CD4-positive, alpha-beta memory T cell (primary cell): Measurements from ENCODE around the gene SLC48A1. TPM values are rescaled to one million over a fixed set of nuclear protein-coding genes. Genes with fewer than 3 reads are reported as not detected.

ENCODE experiments used
- CTCF ChIA-PET: fragments of 350-600 bp; sonication (Branson Sonifier 250); formaldehyde crosslinking; loops from one replicate; lab custom pipeline; 2021; ENCODE audit warnings: inconsistent platforms; ENCODE audit not compliant: partially characterized antibody; lab: Charles Lee
- POLR2A ChIA-PET: fragments of 350-600 bp; sonication (Branson Sonifier 250); formaldehyde crosslinking; loops from one replicate; lab custom pipeline; 2021; ENCODE audit not compliant: partially characterized antibody; lab: Charles Lee
- DNase-seq, 5 donors: peaks; one replicate each; pipeline versions ENCODE4 v3.0.0 to v3.0.0-alpha.2; 2020 to 2022; ENCODE audit warnings: mixed read lengths in 1 of 5
- H3K27ac ChIP-seq: one replicate; pipeline ENCODE4 v1.7.0; 2013; ENCODE audit warnings: low read depth, low read length
- H3K27me3 ChIP-seq: 2 replicates; pipeline ENCODE4 v1.7.0; 2013; ENCODE audit warnings: mild to moderate bottlenecking, low read length, moderate library complexity; ENCODE audit not compliant: insufficient read depth
- H3K36me3 ChIP-seq: 2 replicates; pipeline ENCODE4 v1.7.0; 2013; ENCODE audit warnings: mild to moderate bottlenecking, low read length, moderate library complexity; ENCODE audit not compliant: insufficient read depth
- H3K4me1 ChIP-seq: 2 replicates; pipeline ENCODE4 v1.7.0; 2013; ENCODE audit warnings: mild to moderate bottlenecking, low read length, moderate library complexity; ENCODE audit not compliant: insufficient read depth
- H3K4me3 ChIP-seq, 2 donors: one replicate each; pipeline ENCODE4 v1.7.0; 2013; ENCODE audit warnings: low read length in 2 of 2, mild to moderate bottlenecking in 1 of 2
- H3K9me3 ChIP-seq, 2 donors: one replicate each; pipeline ENCODE4 v1.7.0; 2013; ENCODE audit warnings: low read length in 2 of 2, control low read depth in 1 of 2; ENCODE audit not compliant: control insufficient read depth in 1 of 2
- H3K27ac Mint-ChIP-seq, 7 donors: one replicate each; pipeline ENCODE4 v1.8.0; 2020 to 2021; ENCODE audit warnings: mixed read lengths in 7 of 7, mild to moderate bottlenecking in 6 of 7, inconsistent platforms in 3 of 7, moderate library complexity in 3 of 7
- H3K27me3 Mint-ChIP-seq, 2 donors: one replicate each; pipeline ENCODE4 v1.8.0; 2020 to 2021; ENCODE audit warnings: mixed read lengths in 2 of 2
- H3K36me3 Mint-ChIP-seq, 2 donors: one replicate each; pipeline ENCODE4 v1.8.0; 2020 to 2021; ENCODE audit warnings: mixed read lengths in 2 of 2, inconsistent platforms in 1 of 2, mild to moderate bottlenecking in 1 of 2
- H3K4me1 Mint-ChIP-seq, 4 donors: one replicate each; pipeline ENCODE4 v1.8.0; 2020 to 2021; ENCODE audit warnings: mixed read lengths in 4 of 4, mild to moderate bottlenecking in 1 of 4
- H3K4me3 Mint-ChIP-seq, 8 donors: one replicate each; pipeline ENCODE4 v1.8.0; 2020 to 2021; ENCODE audit warnings: mixed read lengths in 8 of 8, mild to moderate bottlenecking in 7 of 8, moderate library complexity in 6 of 8, inconsistent platforms in 3 of 8
- H3K9me3 Mint-ChIP-seq, 8 donors: one replicate each; pipeline ENCODE4 v1.8.0; 2020 to 2021; ENCODE audit warnings: mixed read lengths in 8 of 8, mild to moderate bottlenecking in 5 of 8, inconsistent platforms in 3 of 8, moderate library complexity in 1 of 8
- intact Hi-C: fragments of 100-400 bp; cut with micrococcal nuclease; formaldehyde crosslinking; loops from one replicate; pipeline ENCODE4 v1.15.1; 2023
- polyA plus RNA-seq, 2 donors: library from polyadenylated mRNA; unstranded; fragments of 300-500 nt; fragmentation: Illumina TruSeq; gene quantifications; one replicate each; pipeline ENCODE4 v1.2.3, GENCODE V29; 2021
- total RNA-seq, 2 experiments: library from RNA; stranded (reverse); gene quantifications; one replicate each; pipeline ENCODE4 v1.2.3, GENCODE V29; 2021

The SLC48A1 gene
- total and polyA plus RNA-seq, 4 experiments from 2014 or later, result 8.7 to 12.3 (median 10.6) TPM

DNA sequence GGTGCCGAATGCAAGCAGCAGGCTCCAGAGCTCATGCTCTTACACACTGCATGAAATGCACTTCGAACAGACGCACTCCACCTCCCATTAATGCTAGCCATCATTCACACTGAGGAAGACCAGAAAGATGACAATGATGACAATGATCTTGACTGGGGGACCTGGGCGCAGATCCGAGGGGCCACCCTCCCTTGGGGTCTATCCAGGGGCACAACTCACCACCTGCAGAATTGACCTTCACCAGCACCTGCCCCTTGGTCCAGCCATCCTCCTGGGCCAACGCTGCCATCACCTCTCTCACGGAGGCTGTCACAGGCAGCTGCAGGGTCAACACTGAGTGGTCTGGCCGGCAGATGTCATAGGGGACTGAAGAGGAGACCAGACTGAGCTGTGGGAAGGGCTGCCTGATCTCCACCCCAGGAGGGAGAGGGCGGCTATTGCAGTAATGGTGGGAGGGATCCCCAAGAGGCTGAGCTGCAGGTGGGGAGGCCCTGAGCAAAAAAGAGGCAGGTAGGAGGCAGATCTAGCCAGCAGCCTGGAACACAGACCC lies 29.7 kb upstream of the SLC48A1 start:
- Histone ChIP-seq H3K4me1 (peaks cover 29% of the 10 kb centered on the region), H3K36me3 (no peaks in the 10 kb centered on the region), H3K9me3 (no peaks in the 10 kb centered on the region), H3K27ac (no peak overlapping the region), H3K4me3 (no peak overlapping the region), H3K27me3 (no peaks in the 10 kb centered on the region)
- ChIA-PET CTCF (interaction anchor here (0.6 to 13.8 kb wide), 40 partner anchors 12 to 1328 kb away, joined by 3 to 671 read pairs (median 6); partner anchors contain the start of genes ASB8, ENDOU, HDAC7 and RAPGEF3), POLR2A (interaction anchor here (1.1 to 4.7 kb wide), 12 partner anchors 12 to 95 kb away, joined by 3 to 29 read pairs (median 8); partner anchors contain the start of genes HDAC7, RPAP3 and SLC48A1)
- peaks cover 0 to 4% of the 10 kb centered on the region in 2 donors for H3K27me3 Mint-ChIP-seq
- H3K27ac Mint-ChIP-seq, result peak overlapping the region in 1 of 7 donors; percentile 21
- DNase-seq, result no peak
- H3K36me3 Mint-ChIP-seq, result no peaks in the 10 kb centered on the region
- intact Hi-C loops, result no loop called here
- H3K4me3 Mint-ChIP-seq, result no peak overlapping the region
- H3K4me1 Mint-ChIP-seq, result peaks cover 19 to 52% (median 39%) of the 10 kb centered on the region in 4 donors
- no peaks in the 10 kb centered on the region for H3K9me3 Mint-ChIP-seq

- CTCF ChIA-PET, result interaction anchor here (1.0 to 13.8 kb wide), 26 partner anchors 12 to 413 kb away, joined by 3 to 671 read pairs (median 6); partner anchors contain the start of genes ASB8, ENDOU, HDAC7 and RAPGEF3
- peak; percentile 52 to 69 (median 61) for DNase-seq
- Mint-ChIP-seq H3K9me3 (no peaks in the 10 kb centered on the region), H3K27ac (peak overlapping the region in 2 of 7 donors; percentile 21 to 42), H3K27me3 (peaks cover 0 to 5% of the 10 kb centered on the region in 2 donors), H3K4me1 (peaks cover 19 to 49% (median 36%) of the 10 kb centered on the region in 4 donors), H3K36me3 (no peaks in the 10 kb centered on the region), H3K4me3 (no peak overlapping the region)
- Histone ChIP-seq H3K27ac (no peak overlapping the region), H3K4me3 (no peak overlapping the region), H3K9me3 (no peaks in the 10 kb centered on the region), H3K27me3 (no peaks in the 10 kb centered on the region), H3K4me1 (peaks cover 29% of the 10 kb centered on the region), H3K36me3 (no peaks in the 10 kb centered on the region)
- POLR2A ChIA-PET, result interaction anchor here (1.1 to 4.7 kb wide), 11 partner anchors 11 to 95 kb away, joined by 3 to 29 read pairs (median 6); partner anchors contain the start of genes HDAC7, RAPGEF3, RPAP3 and SLC48A1
- intact Hi-C loops, result loop anchor here (1.0 to 2.0 kb wide), 3 partner anchors 15 to 35 kb away; partner anchors contain the start of gene RAPGEF3
Observed at GRCh38 chr12:47744005-47744651, 28.9 kb upstream of the SLC48A1 start.

DNA sequence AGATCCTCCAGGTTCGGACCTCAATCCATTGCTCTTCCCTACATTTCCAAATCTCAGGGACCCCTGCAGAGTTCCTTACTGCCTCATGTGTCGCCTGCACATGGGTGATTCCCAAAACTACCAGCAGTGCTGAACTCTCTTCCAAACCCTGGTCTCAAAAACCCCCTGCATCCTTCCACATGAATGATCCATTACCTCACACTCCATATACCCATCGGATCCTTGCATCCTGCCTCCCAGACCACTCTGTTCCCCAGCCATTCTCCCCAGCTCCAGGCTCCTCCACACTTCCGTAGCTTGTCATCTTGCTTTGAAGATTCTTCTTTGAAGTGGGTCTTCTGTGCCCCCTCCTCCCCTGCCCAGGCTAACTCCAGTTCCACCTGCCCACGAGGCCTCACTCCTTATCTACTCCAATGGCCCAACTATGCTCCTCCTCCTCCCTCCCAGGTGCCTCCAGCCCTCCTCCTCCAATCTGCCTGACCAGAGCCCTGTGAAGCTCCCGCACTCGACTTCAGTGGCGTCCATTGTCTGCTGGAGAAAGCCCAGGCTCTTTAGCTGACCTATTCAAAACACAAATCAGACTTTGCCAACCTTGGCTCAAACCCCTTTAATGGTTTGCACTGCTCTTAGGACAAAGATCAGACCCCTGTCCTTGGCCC lies 28.1 kb upstream of the SLC48A1 start:
- H3K4me3 ChIP-seq, result no peak overlapping the region
- H3K4me3 Mint-ChIP-seq, result no peak overlapping the region
- H3K27me3 ChIP-seq, result no peaks in the 10 kb centered on the region
- peaks cover 19 to 47% (median 32%) of the 10 kb centered on the region in 4 donors for H3K4me1 Mint-ChIP-seq
- H3K36me3 Mint-ChIP-seq, result no peaks in the 10 kb centered on the region
- CTCF ChIA-PET, result interaction anchor here (1.0 to 13.8 kb wide), 20 partner anchors 13 to 101 kb away, joined by 3 to 671 read pairs (median 6); partner anchors contain the start of genes ENDOU, HDAC7, RAPGEF3 and RPAP3
- no peak for DNase-seq
- H3K4me1 ChIP-seq, result peaks cover 25% of the 10 kb centered on the region
- intact Hi-C loops, result loop anchor here (1.0 to 2.0 kb wide), 3 partner anchors 14 to 34 kb away; partner anchors contain the start of gene RAPGEF3
- POLR2A ChIA-PET, result interaction anchor here (1.2 to 4.7 kb wide), 7 partner anchors 10 to 94 kb away, joined by 3 to 29 read pairs (median 6); partner anchors contain the start of genes HDAC7, RAPGEF3 and SLC48A1
- H3K36me3 ChIP-seq, result no peaks in the 10 kb centered on the region
- H3K27ac Mint-ChIP-seq, result peak overlapping the region in 1 of 7 donors; percentile 57
- no peak overlapping the region for H3K27ac ChIP-seq
- no peaks in the 10 kb centered on the region for H3K9me3 ChIP-seq
- peaks cover 0 to 5% of the 10 kb centered on the region in 2 donors for H3K27me3 Mint-ChIP-seq
- no peaks in the 10 kb centered on the region for H3K9me3 Mint-ChIP-seq

DNA sequence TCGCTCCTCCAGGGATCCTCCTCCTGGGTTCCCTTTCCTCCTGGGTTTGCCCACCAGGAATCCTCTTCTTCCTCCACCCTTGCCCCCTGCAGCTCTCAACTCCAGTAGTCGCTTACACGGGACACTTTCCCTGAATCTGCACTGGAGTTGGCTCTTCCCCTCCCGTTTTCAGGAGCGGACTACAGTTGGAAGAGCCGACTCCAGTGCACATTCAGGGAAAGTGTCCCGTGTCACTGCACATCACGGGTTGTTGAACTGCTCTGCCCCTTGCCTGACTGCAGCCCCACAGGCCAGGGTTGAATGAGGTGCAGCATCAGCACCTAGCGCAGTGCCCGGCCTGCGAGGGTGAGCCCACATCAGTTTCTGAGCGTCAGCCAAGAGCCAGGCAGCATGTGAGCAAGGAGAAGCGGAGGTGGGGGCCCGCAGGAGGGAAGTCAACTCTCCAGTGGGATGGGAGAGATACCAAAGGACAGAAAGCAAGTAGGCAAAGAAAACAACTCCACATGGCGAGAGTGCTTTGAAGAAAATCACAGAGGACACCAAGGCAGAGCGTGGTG lies 27.5 kb upstream of the SLC48A1 start:
- ChIA-PET CTCF (interaction anchor here (1.0 to 13.8 kb wide), 9 partner anchors 12 to 90 kb away, joined by 3 to 671 read pairs (median 96); partner anchors contain the start of genes HDAC7, RAPGEF3 and SLC48A1), POLR2A (interaction anchor here (1.3 to 1.8 kb wide), 2 partner anchors 9 to 74 kb away, joined by 3 to 4 read pairs; partner anchors contain the start of gene HDAC7)
- Histone ChIP-seq H3K27me3 (no peaks in the 10 kb centered on the region), H3K36me3 (no peaks in the 10 kb centered on the region), H3K4me3 (no peak overlapping the region), H3K9me3 (no peaks in the 10 kb centered on the region), H3K4me1 (peaks cover 22% of the 10 kb centered on the region), H3K27ac (no peak overlapping the region)
- Mint-ChIP-seq H3K36me3 (no peaks in the 10 kb centered on the region), H3K4me3 (no peak overlapping the region), H3K27ac (no peak overlapping the region), H3K27me3 (peaks cover 0 to 5% of the 10 kb centered on the region in 2 donors), H3K4me1 (peaks cover 19 to 40% (median 27%) of the 10 kb centered on the region in 4 donors), H3K9me3 (no peaks in the 10 kb centered on the region)
- intact Hi-C loops, result loop anchor here (2.0 kb wide), 1 partner anchor 13 kb away; the partner anchor contains the start of gene RAPGEF3
- no peak for DNase-seq

DNA sequence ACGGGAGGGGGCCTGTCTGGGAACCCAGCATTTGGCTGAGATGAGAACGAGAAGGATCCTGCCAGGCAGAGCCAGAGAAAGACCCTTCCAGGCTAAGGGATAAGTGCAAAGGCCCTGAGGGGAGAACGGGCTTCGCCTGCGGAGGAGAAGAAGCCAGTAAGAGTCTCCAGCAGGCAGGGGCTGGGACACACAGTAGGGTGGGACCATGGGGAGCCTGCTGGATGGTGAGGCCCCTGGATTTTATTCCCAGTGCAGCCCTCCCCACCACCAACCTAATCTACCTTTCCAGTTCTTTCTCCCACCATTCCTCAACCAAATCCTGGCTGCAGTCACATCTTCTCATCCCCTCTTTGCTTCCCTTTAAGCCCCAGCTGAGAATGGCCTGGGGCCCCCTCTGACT lies 27.0 kb upstream of the SLC48A1 start:
- Mint-ChIP-seq H3K27ac (no peak overlapping the region), H3K27me3 (peaks cover 0 to 5% of the 10 kb centered on the region in 2 donors)
- intact Hi-C loops, result no loop called here

DNA sequence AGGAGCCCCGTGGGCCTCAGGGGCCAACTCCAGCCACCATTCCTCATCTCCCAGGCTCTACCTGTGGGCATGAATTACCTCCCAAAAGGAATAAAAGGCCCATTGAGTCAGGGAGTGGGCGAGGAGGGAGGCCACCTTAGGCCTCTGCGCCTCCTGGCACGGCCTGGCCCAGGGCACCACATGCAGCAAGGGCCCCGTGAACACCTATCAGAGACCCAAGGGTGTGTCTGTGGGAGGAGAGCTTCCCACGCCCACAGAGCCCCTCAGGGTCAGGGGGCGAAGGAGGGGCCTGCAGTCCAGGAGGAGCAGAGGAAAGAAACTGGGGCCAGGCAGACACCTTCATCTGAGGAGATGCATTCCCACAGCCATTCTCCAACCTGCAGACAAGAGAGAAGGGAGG lies 26.5 kb upstream of the SLC48A1 start:
- CTCF ChIA-PET, result interaction anchor here (1.0 to 13.8 kb wide), 6 partner anchors 11 to 95 kb away, joined by 3 to 671 read pairs (median 8); partner anchors contain the start of genes RAPGEF3 and SLC48A1
- intact Hi-C loops, result no loop called here
- H3K27me3 ChIP-seq, result no peaks in the 10 kb centered on the region
- POLR2A ChIA-PET, result no interaction called here
- peaks cover 0 to 5% of the 10 kb centered on the region in 2 donors for H3K27me3 Mint-ChIP-seq
- H3K27ac ChIP-seq, result no peak overlapping the region
- H3K9me3 ChIP-seq, result no peaks in the 10 kb centered on the region
- no peak for DNase-seq
- H3K4me3 ChIP-seq, result no peak overlapping the region
- H3K4me3 Mint-ChIP-seq, result no peak overlapping the region
- peaks cover 13 to 31% (median 20%) of the 10 kb centered on the region in 4 donors for H3K4me1 Mint-ChIP-seq
- no peaks in the 10 kb centered on the region for H3K36me3 Mint-ChIP-seq
- no peak overlapping the region for H3K27ac Mint-ChIP-seq
- no peaks in the 10 kb centered on the region for H3K9me3 Mint-ChIP-seq
- no peaks in the 10 kb centered on the region for H3K36me3 ChIP-seq
- H3K4me1 ChIP-seq, result peaks cover 12% of the 10 kb centered on the region

More for the DNA sequence above, 27.0 kb upstream of the SLC48A1 start:
- Mint-ChIP-seq H3K36me3 (no peaks in the 10 kb centered on the region), H3K4me3 (no peak overlapping the region), H3K4me1 (peaks cover 18 to 35% (median 24%) of the 10 kb centered on the region in 4 donors), H3K9me3 (no peaks in the 10 kb centered on the region)
- ChIA-PET CTCF (interaction anchor here (1.0 to 13.8 kb wide), 4 partner anchors 12 to 90 kb away, joined by 3 to 671 read pairs (median 139); partner anchors contain the start of genes RAPGEF3 and SLC48A1), POLR2A (interaction anchor here (1.3 kb wide), 1 partner anchor 8 kb away, joined by 3 read pairs; no protein-coding TSS in a partner anchor)
- Histone ChIP-seq H3K4me1 (peaks cover 16% of the 10 kb centered on the region), H3K27ac (no peak overlapping the region), H3K4me3 (no peak overlapping the region), H3K27me3 (no peaks in the 10 kb centered on the region), H3K36me3 (no peaks in the 10 kb centered on the region), H3K9me3 (no peaks in the 10 kb centered on the region)
- DNase-seq, result no peak
